ENCODE data around the gene MAK. TPM values are rescaled to one million over a fixed set of nuclear protein-coding genes. Genes with fewer than 3 reads are reported as not detected.

MAK gene
- total and polyA plus RNA-seq, 2 donors (not counting 1 experiment from before 2014, with no cell fraction given) = 0.04 TPM; not detected in 1

- Histone ChIP-seq H3K27ac (ENCODE audit: low read length in 2 of 2) (no peak overlapping the region), H4K20me1 (ENCODE audit: control insufficient read depth, insufficient read depth, low read length, poor library complexity, severe bottlenecking) (no peaks in the 10 kb centered on the region), H3K79me2 (ENCODE audit: control insufficient read depth, insufficient read depth, low read length) (peaks cover 8% of the 10 kb centered on the region), H3K36me3 (replicated peaks in 1 of 2; ENCODE audit: control extremely low read depth in 1 of 2, control insufficient read depth in 1 of 2, extremely low read depth in 1 of 2, insufficient read depth in 2 of 2, low read length in 1 of 2) (no peaks in the 10 kb centered on the region), H2AFZ (ENCODE audit: insufficient read depth, low read depth, low read length, poor library complexity, severe bottlenecking) (peak overlapping the region; percentile 81), H3K4me3 (ENCODE audit: control extremely low read depth in 1 of 5, extremely low read depth in 1 of 5, insufficient read depth in 1 of 5, low read depth in 2 of 5, low read length in 4 of 5) (peak overlapping the region in 4 of 5 experiments; percentile 53 to 73 (median 66)), H3K4me2 (replicated peaks; ENCODE audit: low read depth, low read length, poor library complexity, severe bottlenecking) (peak overlapping the region; percentile 88), H3K9me3 (ENCODE audit: control extremely low read depth in 1 of 3, control insufficient read depth in 2 of 3, insufficient read depth in 1 of 3, low read length in 2 of 3) (peaks cover 0 to 20% (median 7%) of the 10 kb centered on the region in 3 donors), H3K9ac (ENCODE audit: low read length) (peak overlapping the region; percentile 70), H3K4me1 (ENCODE audit: control insufficient read depth in 2 of 2, insufficient read depth in 2 of 2, low read length in 2 of 2) (peaks cover 16 to 31% of the 10 kb centered on the region in 2 donors), H3K27me3 (replicated peaks in 1 of 4; ENCODE audit: control extremely low read depth in 1 of 4, control insufficient read depth in 3 of 4, insufficient read depth in 4 of 4, low read length in 3 of 4) (no peaks in the 10 kb centered on the region)
- no peaks in the 10 kb centered on the region for H3K27me3 Mint-ChIP-seq
- TF ChIP-seq EZH2 (IDR thresholded peaks at IDR 0.05; ENCODE audit: borderline replicate concordance, insufficient read depth, low read depth, low read length, poor library complexity, severe bottlenecking) (no peak), CTCF (IDR thresholded peaks at IDR 0.05) (no peak)
- peaks cover 3% of the 10 kb centered on the region for H3K9me3 Mint-ChIP-seq (ENCODE audit: insufficient read depth)
- intact Hi-C loops (cut with micrococcal nuclease) = no loop called here
- H3K4me3 Mint-ChIP-seq = peak overlapping the region; percentile 76
- CTCF ChIA-PET = interaction anchor here (1.1 to 1.5 kb wide), 2 partner anchors 24 to 83 kb away, joined by 3 read pairs; partner anchors contain the start of genes C6orf52 and PAK1IP1
- peak; percentile 56 for DNase-seq
- no peak for ATAC-seq (ENCODE audit: low read depth)
- 88% methylated on average over 6 of the region's 8 CpGs for WGBS (ENCODE audit: insufficient coverage)
- H3K4me1 Mint-ChIP-seq = peaks cover 32% of the 10 kb centered on the region
- POLR2A ChIA-PET = interaction anchor here (0.6 to 3.0 kb wide), 3 partner anchors 8 to 25 kb away, joined by 3 to 16 read pairs (median 5); partner anchors contain the start of genes C6orf52 and PAK1IP1
- peak overlapping the region; percentile 59 for H3K27ac Mint-ChIP-seq
Measured at GRCh38 chr6:10719296-10719963, 118.9 kb downstream of the MAK start.

- Histone ChIP-seq H2AFZ (ENCODE audit: insufficient read depth, low read depth, low read length, poor library complexity, severe bottlenecking) (no peak overlapping the region), H3K9ac (ENCODE audit: low read length) (no peak overlapping the region), H3K27me3 (replicated peaks in 1 of 4; ENCODE audit: control extremely low read depth in 1 of 4, control insufficient read depth in 3 of 4, insufficient read depth in 4 of 4, low read length in 3 of 4) (no peaks in the 10 kb centered on the region), H3K4me3 (ENCODE audit: control extremely low read depth in 1 of 5, extremely low read depth in 1 of 5, insufficient read depth in 1 of 5, low read depth in 2 of 5, low read length in 4 of 5) (no peak overlapping the region), H3K27ac (ENCODE audit: low read length in 2 of 2) (no peak overlapping the region), H4K20me1 (ENCODE audit: control insufficient read depth, insufficient read depth, low read length, poor library complexity, severe bottlenecking) (no peaks in the 10 kb centered on the region), H3K36me3 (replicated peaks in 1 of 2; ENCODE audit: control extremely low read depth in 1 of 2, control insufficient read depth in 1 of 2, extremely low read depth in 1 of 2, insufficient read depth in 2 of 2, low read length in 1 of 2) (peaks cover 0 to 9% of the 10 kb centered on the region in 2 experiments), H3K4me2 (replicated peaks; ENCODE audit: low read depth, low read length, poor library complexity, severe bottlenecking) (no peak overlapping the region), H3K4me1 (ENCODE audit: control insufficient read depth in 2 of 2, insufficient read depth in 2 of 2, low read length in 2 of 2) (no peaks in the 10 kb centered on the region), H3K79me2 (ENCODE audit: control insufficient read depth, insufficient read depth, low read length) (no peaks in the 10 kb centered on the region), H3K9me3 (ENCODE audit: control extremely low read depth in 1 of 3, control insufficient read depth in 2 of 3, insufficient read depth in 1 of 3, low read length in 2 of 3) (peaks cover 0 to 8% (median under 1%) of the 10 kb centered on the region in 3 donors)
- DNase-seq (no peak), ATAC-seq (ENCODE audit: low read depth) (no peak)
- Mint-ChIP-seq H3K4me3 (no peak overlapping the region), H3K4me1 (no peaks in the 10 kb centered on the region), H3K27ac (no peak overlapping the region), H3K9me3 (ENCODE audit: insufficient read depth) (peaks cover 3% of the 10 kb centered on the region), H3K27me3 (no peaks in the 10 kb centered on the region)
- intact Hi-C loops (cut with micrococcal nuclease) = no loop called here
- ChIA-PET CTCF (no interaction called here), POLR2A (no interaction called here)
- TF ChIP-seq EZH2 (IDR thresholded peaks at IDR 0.05; ENCODE audit: borderline replicate concordance, insufficient read depth, low read depth, low read length, poor library complexity, severe bottlenecking) (no peak), CTCF (IDR thresholded peaks at IDR 0.05) (no peak)
- WGBS (ENCODE audit: insufficient coverage) = over 99% methylated on average over 8 of the region's 8 CpGs
Measured at GRCh38 chr6:10713962-10714361, 124.4 kb downstream of the MAK start.
